Liver (tissue), 9 donors: ENCODE results near the gene SYNJ1. TPM values are rescaled to one million over a fixed set of nuclear protein-coding genes. Genes with fewer than 3 reads are reported as not detected.

Experiments used
- DNase-seq: peaks from one replicate; pipeline ENCODE4 v3.0.0-alpha.2; 2017; ENCODE audit warnings: low spot score
- H3K27ac ChIP-seq, 2 donors: one replicate each; pipeline ENCODE4 v1.7.0; 2013; ENCODE audit warnings: inconsistent platforms in 2 of 2, low read length in 2 of 2, control low read depth in 1 of 2, low read depth in 1 of 2, mild to moderate bottlenecking in 1 of 2
- H3K27me3 ChIP-seq, 4 donors: one replicate each; pipeline versions ENCODE4 v1.6.1 to v1.7.0; 2013; ENCODE audit warnings: low read length in 3 of 4, inconsistent platforms in 1 of 4, mild to moderate bottlenecking in 1 of 4, moderate library complexity in 1 of 4; ENCODE audit not compliant: control insufficient read depth in 4 of 4, insufficient read depth in 4 of 4
- H3K36me3 ChIP-seq, 4 donors: one replicate each; pipeline versions ENCODE4 v1.6.1 to v1.7.0; 2013; ENCODE audit warnings: low read length in 3 of 4, mild to moderate bottlenecking in 3 of 4, low read depth in 1 of 4, moderate library complexity in 1 of 4; ENCODE audit not compliant: control insufficient read depth in 4 of 4, insufficient read depth in 3 of 4
- H3K4me1 ChIP-seq, 4 donors: one replicate each; pipeline versions ENCODE4 v1.6.1 to v1.7.0; 2013; ENCODE audit warnings: low read length in 3 of 4, mild to moderate bottlenecking in 3 of 4, moderate library complexity in 1 of 4; ENCODE audit not compliant: control insufficient read depth in 4 of 4, insufficient read depth in 4 of 4
- H3K4me3 ChIP-seq, 3 donors: one replicate each; pipeline versions ENCODE4 v1.6.1 to v1.7.0; 2013; ENCODE audit warnings: low read length in 3 of 3, control low read depth in 1 of 3, low read depth in 1 of 3, mild to moderate bottlenecking in 1 of 3
- H3K9ac ChIP-seq, 2 donors: one replicate each; pipeline ENCODE4 v1.7.0; 2013; ENCODE audit warnings: low read length in 2 of 2, mild to moderate bottlenecking in 2 of 2, moderate library complexity in 2 of 2, control low read depth in 1 of 2, low read depth in 1 of 2
- H3K9me3 ChIP-seq, 4 donors: one replicate each; pipeline versions ENCODE4 v1.6.1 to v1.7.0; 2013; ENCODE audit warnings: low read length in 3 of 4; ENCODE audit not compliant: control insufficient read depth in 4 of 4
- CTCF ChIP-seq: fragments of 150-350 bp; IDR thresholded peaks from 2 replicates; pipeline ENCODE4 v1.5.1; 2017; ENCODE audit warnings: improper control_type of control experiment, low read depth, low read length; ENCODE audit not compliant: missing input control
- FOXA1 ChIP-seq: IDR thresholded peaks from 2 replicates; pipeline ENCODE4 v1.6.1; 2016; ENCODE audit warnings: antibody characterized with exemption
- FOXA2 ChIP-seq: IDR thresholded peaks from 2 replicates; pipeline ENCODE4 v1.6.1; 2016; ENCODE audit warnings: antibody characterized with exemption
- HNF4A ChIP-seq, 2 donors: conservative IDR thresholded peaks; 2 replicates each; pipeline ENCODE4 v1.6.1; 2016; ENCODE audit warnings: antibody characterized with exemption in 2 of 2, mild to moderate bottlenecking in 2 of 2
- HNF4G ChIP-seq: IDR thresholded peaks from 2 replicates; pipeline ENCODE4 v1.6.1; 2016; ENCODE audit warnings: antibody characterized with exemption
- NR2F2 ChIP-seq: IDR thresholded peaks from 2 replicates; pipeline ENCODE4 v1.6.1; 2016; ENCODE audit warnings: antibody characterized with exemption
- RXRA ChIP-seq, 2 donors: IDR thresholded peaks; 2 replicates each; pipeline ENCODE4 v1.6.1; 2017 to 2018; ENCODE audit warnings: antibody characterized with exemption in 2 of 2, mild to moderate bottlenecking in 1 of 2
- YY1 ChIP-seq: IDR thresholded peaks from 2 replicates; pipeline ENCODE4 v1.6.1; 2016; ENCODE audit warnings: antibody characterized with exemption, mild to moderate bottlenecking
- WGBS: extraction: QIAGEN DNeasy Blood & Tissue Kit; methylation state at CpG from one replicate; pipeline ENCODE4 v1.1.7; 2013; 5-methylcytosine and 5-hydroxymethylcytosine counted together
- polyA plus RNA-seq, 2 donors: library from polyadenylated mRNA; stranded (reverse) in 1 of 2; unstranded in 1 of 2; fragments of 200-250 nt in 1 of 2; fragments of >200 nt in 1 of 2; fragmentation: Nextera tagmentation in 1 of 2; extraction: Ambion mirVana in 1 of 2; gene quantifications; one replicate each; pipeline versions ENCODE4 v1.2.1 to v1.2.3, GENCODE V29; 2013 to 2015
- total RNA-seq, 2 donors: library from RNA; depleted of rRNA; stranded (reverse); fragments of >200 nt; gene quantifications; one replicate each; pipeline ENCODE4 v1.2.3, GENCODE V29; 2014
- TF ChIP-seq, protein P1 (sequence below): IDR thresholded peaks from 2 replicates; pipeline ENCODE4 v1.6.1; 2016; ENCODE audit warnings: antibody characterized with exemption
- TF ChIP-seq, protein P2 (sequence below): IDR thresholded peaks from 2 replicates; pipeline ENCODE4 v1.6.1; 2016; ENCODE audit warnings: antibody characterized with exemption
- TF ChIP-seq, protein P3 (sequence below): IDR thresholded peaks from 2 replicates; pipeline ENCODE4 v1.6.1; 2016; ENCODE audit warnings: antibody characterized with exemption, mild to moderate bottlenecking
- TF ChIP-seq, protein P4 (sequence below): IDR thresholded peaks from 2 replicates; pipeline ENCODE4 v1.6.1; 2016; ENCODE audit warnings: antibody characterized with exemption
- donor health status: healthy.
- donor health status: healthy.
- donor health status: healthy.
- donor health status: healthy.
- donor health status: healthy.

The SYNJ1 gene
- total and polyA plus RNA-seq, 4 donors, result 2.5 to 7.2 (median 5.0) TPM

- TF ChIP-seq CTCF (no peak), FOXA2 (no peak), YY1 (no peak), FOXA1 (no peak), HNF4G (no peak), HNF4A (conservative IDR thresholded peaks at IDR 0.05) (no peak), RXRA (IDR thresholded peaks at IDR 0.05) (no peak)
- TF ChIP-seq, protein P1, sequence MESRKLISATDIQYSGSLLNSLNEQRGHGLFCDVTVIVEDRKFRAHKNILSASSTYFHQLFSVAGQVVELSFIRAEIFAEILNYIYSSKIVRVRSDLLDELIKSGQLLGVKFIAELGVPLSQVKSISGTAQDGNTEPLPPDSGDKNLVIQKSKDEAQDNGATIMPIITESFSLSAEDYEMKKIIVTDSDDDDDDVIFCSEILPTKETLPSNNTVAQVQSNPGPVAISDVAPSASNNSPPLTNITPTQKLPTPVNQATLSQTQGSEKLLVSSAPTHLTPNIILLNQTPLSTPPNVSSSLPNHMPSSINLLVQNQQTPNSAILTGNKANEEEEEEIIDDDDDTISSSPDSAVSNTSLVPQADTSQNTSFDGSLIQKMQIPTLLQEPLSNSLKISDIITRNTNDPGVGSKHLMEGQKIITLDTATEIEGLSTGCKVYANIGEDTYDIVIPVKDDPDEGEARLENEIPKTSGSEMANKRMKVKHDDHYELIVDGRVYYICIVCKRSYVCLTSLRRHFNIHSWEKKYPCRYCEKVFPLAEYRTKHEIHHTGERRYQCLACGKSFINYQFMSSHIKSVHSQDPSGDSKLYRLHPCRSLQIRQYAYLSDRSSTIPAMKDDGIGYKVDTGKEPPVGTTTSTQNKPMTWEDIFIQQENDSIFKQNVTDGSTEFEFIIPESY, result no peak
- TF ChIP-seq, protein P2, sequence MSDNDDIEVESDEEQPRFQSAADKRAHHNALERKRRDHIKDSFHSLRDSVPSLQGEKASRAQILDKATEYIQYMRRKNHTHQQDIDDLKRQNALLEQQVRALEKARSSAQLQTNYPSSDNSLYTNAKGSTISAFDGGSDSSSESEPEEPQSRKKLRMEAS, result no peak
Observed at GRCh38 chr21:32705901-32706300, 21.9 kb downstream of the SYNJ1 start (continued).

GRCh38 chr21:32705139-32705538 lies 22.7 kb downstream of the SYNJ1 start:
- WGBS, result 99% methylated on average over 1 of the region's 1 CpG
- Histone ChIP-seq H3K4me3 (no peak overlapping the region), H3K9me3 (no peaks in the 10 kb centered on the region), H3K4me1 (no peaks in the 10 kb centered on the region), H3K27ac (no peak overlapping the region), H3K36me3 (no peaks in the 10 kb centered on the region), H3K9ac (no peak overlapping the region), H3K27me3 (no peaks in the 10 kb centered on the region)
- DNase-seq, result no peak
- TF ChIP-seq, protein P3, sequence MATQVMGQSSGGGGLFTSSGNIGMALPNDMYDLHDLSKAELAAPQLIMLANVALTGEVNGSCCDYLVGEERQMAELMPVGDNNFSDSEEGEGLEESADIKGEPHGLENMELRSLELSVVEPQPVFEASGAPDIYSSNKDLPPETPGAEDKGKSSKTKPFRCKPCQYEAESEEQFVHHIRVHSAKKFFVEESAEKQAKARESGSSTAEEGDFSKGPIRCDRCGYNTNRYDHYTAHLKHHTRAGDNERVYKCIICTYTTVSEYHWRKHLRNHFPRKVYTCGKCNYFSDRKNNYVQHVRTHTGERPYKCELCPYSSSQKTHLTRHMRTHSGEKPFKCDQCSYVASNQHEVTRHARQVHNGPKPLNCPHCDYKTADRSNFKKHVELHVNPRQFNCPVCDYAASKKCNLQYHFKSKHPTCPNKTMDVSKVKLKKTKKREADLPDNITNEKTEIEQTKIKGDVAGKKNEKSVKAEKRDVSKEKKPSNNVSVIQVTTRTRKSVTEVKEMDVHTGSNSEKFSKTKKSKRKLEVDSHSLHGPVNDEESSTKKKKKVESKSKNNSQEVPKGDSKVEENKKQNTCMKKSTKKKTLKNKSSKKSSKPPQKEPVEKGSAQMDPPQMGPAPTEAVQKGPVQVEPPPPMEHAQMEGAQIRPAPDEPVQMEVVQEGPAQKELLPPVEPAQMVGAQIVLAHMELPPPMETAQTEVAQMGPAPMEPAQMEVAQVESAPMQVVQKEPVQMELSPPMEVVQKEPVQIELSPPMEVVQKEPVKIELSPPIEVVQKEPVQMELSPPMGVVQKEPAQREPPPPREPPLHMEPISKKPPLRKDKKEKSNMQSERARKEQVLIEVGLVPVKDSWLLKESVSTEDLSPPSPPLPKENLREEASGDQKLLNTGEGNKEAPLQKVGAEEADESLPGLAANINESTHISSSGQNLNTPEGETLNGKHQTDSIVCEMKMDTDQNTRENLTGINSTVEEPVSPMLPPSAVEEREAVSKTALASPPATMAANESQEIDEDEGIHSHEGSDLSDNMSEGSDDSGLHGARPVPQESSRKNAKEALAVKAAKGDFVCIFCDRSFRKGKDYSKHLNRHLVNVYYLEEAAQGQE, result no peak
- no peak for TF ChIP-seq NR2F2
- TF ChIP-seq, protein P4, sequence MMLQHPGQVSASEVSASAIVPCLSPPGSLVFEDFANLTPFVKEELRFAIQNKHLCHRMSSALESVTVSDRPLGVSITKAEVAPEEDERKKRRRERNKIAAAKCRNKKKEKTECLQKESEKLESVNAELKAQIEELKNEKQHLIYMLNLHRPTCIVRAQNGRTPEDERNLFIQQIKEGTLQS, result no peak
- TF ChIP-seq HNF4A (conservative IDR thresholded peaks at IDR 0.05), result no peak
- TF ChIP-seq, protein P1, result no peak
- no peak for TF ChIP-seq CTCF
- TF ChIP-seq, protein P2, result no peak
- TF ChIP-seq RXRA (IDR thresholded peaks at IDR 0.05), result no peak
